HUES64 (cell line): ENCODE measurements around the gene SLC27A4. TPM values are rescaled to one million over a fixed set of nuclear protein-coding genes. Genes with fewer than 3 reads are reported as not detected.

Source experiments
- H3K27ac ChIP-seq: 2 replicates; pipeline ENCODE4 v1.7.0; 2013; ENCODE audit warnings: low read depth, low read length, inconsistent platforms
- H3K27me3 ChIP-seq: 2 replicates; pipeline ENCODE4 v1.6.1; 2013; ENCODE audit warnings: mild to moderate bottlenecking, low read length; ENCODE audit not compliant: insufficient read depth
- H3K36me3 ChIP-seq: 2 replicates; pipeline ENCODE4 v1.6.1; 2013; ENCODE audit warnings: mild to moderate bottlenecking, low read length; ENCODE audit not compliant: insufficient read depth
- H3K4me1 ChIP-seq: 2 replicates; pipeline ENCODE4 v1.6.1; 2013; ENCODE audit warnings: mild to moderate bottlenecking, low read length, moderate library complexity; ENCODE audit not compliant: insufficient read depth
- H3K4me3 ChIP-seq: 2 replicates; pipeline ENCODE4 v1.5.1; 2013; ENCODE audit warnings: mild to moderate bottlenecking, low read length, moderate library complexity
- H3K9ac ChIP-seq: 2 replicates; pipeline ENCODE4 v1.6.1; 2013; ENCODE audit warnings: mild to moderate bottlenecking, low read depth, low read length
- H3K9me3 ChIP-seq: 2 replicates; pipeline ENCODE4 v1.6.1; 2013; ENCODE audit warnings: low read depth, low read length; ENCODE audit not compliant: insufficient read depth
- WGBS: fragments of 150-250, 120-280 bp; methylation state at CpG from one replicate; pipeline ENCODE4 v1.1.7; 2013; ENCODE audit warnings: missing lambda C conversion rate; 5-methylcytosine and 5-hydroxymethylcytosine counted together
- polyA plus RNA-seq, 2 experiments: library from polyadenylated mRNA; stranded (reverse); fragments of 50-300 nt; gene quantifications; one replicate each; pipeline ENCODE4 v1.2.3, GENCODE V29; 2013

Gene SLC27A4
- 17.0 TPM for polyA plus RNA-seq (2013, experiment 1 of 2)
- polyA plus RNA-seq (2013, experiment 2 of 2): 17.1 TPM

- Histone ChIP-seq H3K27ac (no peak within 1 kb of the TSS), H3K27me3 (no peaks in the 10 kb centered on the region), H3K4me3 (peak within 1 kb of the TSS; percentile 81), H3K9ac (peak within 1 kb of the TSS; percentile 55), H3K9me3 (no peaks in the 10 kb centered on the region), H3K36me3 (peaks cover 9% of the 10 kb centered on the region; the same call in 1 of the 2 replicates), H3K4me1 (no peaks in the 10 kb centered on the region)
- WGBS: 4% methylated on average over 75 of the region's 75 CpGs
These were observed at the start of gene SLC27A4 for GRCh38 chr9:128339761-128340690. Gene SLC27A4, plus strand, starts transcription at chr9:128340527. Its CDS starts 2,606 bp downstream, at chr9:128343133.

- no peak overlapping the region for H3K4me3 ChIP-seq
- no peaks in the 10 kb centered on the region for H3K27me3 ChIP-seq
- 96% methylated on average over 3 of the region's 3 CpGs for WGBS
- H3K36me3 ChIP-seq: 0 out of 2 replicates have a peak, but pooled peaks cover 11% of the 10 kb centered on the region
- H3K27ac ChIP-seq: no peak overlapping the region
- H3K4me1 ChIP-seq: no peaks in the 10 kb centered on the region
- no peak overlapping the region for H3K9ac ChIP-seq
- no peaks in the 10 kb centered on the region for H3K9me3 ChIP-seq
These were observed 48.3 kb upstream of the SLC27A4 start for GRCh38 chr9:128292009-128292408.

GRCh38 chr9:128293091-128293490, 47.2 kb upstream of the SLC27A4 start:
- no peaks in the 10 kb centered on the region for H3K9me3 ChIP-seq
- H3K27ac ChIP-seq: no peak overlapping the region
- no peaks in the 10 kb centered on the region for H3K4me1 ChIP-seq
- H3K36me3 ChIP-seq: 0 out of 2 replicates have a peak, but pooled peaks cover 11% of the 10 kb centered on the region
- 83% methylated on average over 4 of the region's 4 CpGs for WGBS
- H3K27me3 ChIP-seq: no peaks in the 10 kb centered on the region
- H3K4me3 ChIP-seq: no peak overlapping the region
- no peak overlapping the region for H3K9ac ChIP-seq

- Histone ChIP-seq H3K36me3 (0 out of 2 replicates have a peak, but pooled peaks cover under 1% of the 10 kb centered on the region), H3K9ac (no peak overlapping the region), H3K9me3 (no peaks in the 10 kb centered on the region), H3K4me3 (no peak overlapping the region), H3K4me1 (no peaks in the 10 kb centered on the region), H3K27me3 (no peaks in the 10 kb centered on the region), H3K27ac (no peak overlapping the region)
- 94% methylated on average over 4 of the region's 4 CpGs for WGBS
These were observed 46.2 kb upstream of the SLC27A4 start for GRCh38 chr9:128294142-128294541.

GRCh38 chr9:128296340-128297220, 43.7 kb upstream of the SLC27A4 start:
- WGBS: 92% methylated on average over 16 of the region's 16 CpGs
- Histone ChIP-seq H3K27me3 (no peaks in the 10 kb centered on the region), H3K9me3 (no peaks in the 10 kb centered on the region), H3K27ac (no peak overlapping the region), H3K36me3 (no peaks in the 10 kb centered on the region), H3K4me1 (no peaks in the 10 kb centered on the region), H3K4me3 (no peak overlapping the region), H3K9ac (no peak overlapping the region)

GRCh38 chr9:128297221-128297773, 43.0 kb upstream of the SLC27A4 start:
- Histone ChIP-seq H3K4me1 (no peaks in the 10 kb centered on the region), H3K36me3 (no peaks in the 10 kb centered on the region), H3K27ac (no peak overlapping the region), H3K9me3 (no peaks in the 10 kb centered on the region), H3K4me3 (no peak overlapping the region), H3K27me3 (no peaks in the 10 kb centered on the region), H3K9ac (no peak overlapping the region)
- WGBS: 84% methylated on average over 2 of the region's 2 CpGs

GRCh38 chr9:128298535-128299482, 41.5 kb upstream of the SLC27A4 start:
- H3K27ac ChIP-seq: no peak overlapping the region
- H3K9me3 ChIP-seq: no peaks in the 10 kb centered on the region
- no peak overlapping the region for H3K9ac ChIP-seq
- no peak overlapping the region for H3K4me3 ChIP-seq
- WGBS: 94% methylated on average over 20 of the region's 20 CpGs
- H3K4me1 ChIP-seq: no peaks in the 10 kb centered on the region
- no peaks in the 10 kb centered on the region for H3K27me3 ChIP-seq
- H3K36me3 ChIP-seq: no peaks in the 10 kb centered on the region

GRCh38 chr9:128304136-128304970, 36.0 kb upstream of the SLC27A4 start:
- Histone ChIP-seq H3K27me3 (no peaks in the 10 kb centered on the region), H3K9ac (no peak overlapping the region), H3K4me3 (no peak overlapping the region), H3K27ac (no peak overlapping the region), H3K9me3 (no peaks in the 10 kb centered on the region), H3K36me3 (peaks cover 8% of the 10 kb centered on the region), H3K4me1 (no peaks in the 10 kb centered on the region)
- 86% methylated on average over 6 of the region's 9 CpGs for WGBS

GRCh38 chr9:128304971-128305288, 35.4 kb upstream of the SLC27A4 start:
- H3K27me3 ChIP-seq: no peaks in the 10 kb centered on the region
- no peaks in the 10 kb centered on the region for H3K9me3 ChIP-seq
- no peaks in the 10 kb centered on the region for H3K4me1 ChIP-seq
- H3K4me3 ChIP-seq: no peak overlapping the region
- H3K36me3 ChIP-seq: peaks cover 14% of the 10 kb centered on the region
- WGBS: 79% methylated on average over 5 of the region's 5 CpGs
- H3K27ac ChIP-seq: no peak overlapping the region
- no peak overlapping the region for H3K9ac ChIP-seq
